Stimulated activated naive CD8-positive, alpha-beta T cell treated with anti-CD3 and anti-CD28 coated beads, Interleukin-15, Interleukin-2, amounts not matched to agents 100 U/mL and 50 U/mL, for 24 hours (primary cell): Measurements from ENCODE around the gene OSBPL5.

Experiments used
- ATAC-seq: fragments of 150-1000 bp; cut with Tn5 transposase; one replicate; pipeline ENCODE4 v1.10.0; 2021
- DNase-seq: peaks from one replicate; pipeline ENCODE4 v3.0.0; 2021

OSBPL5 gene

DNA sequence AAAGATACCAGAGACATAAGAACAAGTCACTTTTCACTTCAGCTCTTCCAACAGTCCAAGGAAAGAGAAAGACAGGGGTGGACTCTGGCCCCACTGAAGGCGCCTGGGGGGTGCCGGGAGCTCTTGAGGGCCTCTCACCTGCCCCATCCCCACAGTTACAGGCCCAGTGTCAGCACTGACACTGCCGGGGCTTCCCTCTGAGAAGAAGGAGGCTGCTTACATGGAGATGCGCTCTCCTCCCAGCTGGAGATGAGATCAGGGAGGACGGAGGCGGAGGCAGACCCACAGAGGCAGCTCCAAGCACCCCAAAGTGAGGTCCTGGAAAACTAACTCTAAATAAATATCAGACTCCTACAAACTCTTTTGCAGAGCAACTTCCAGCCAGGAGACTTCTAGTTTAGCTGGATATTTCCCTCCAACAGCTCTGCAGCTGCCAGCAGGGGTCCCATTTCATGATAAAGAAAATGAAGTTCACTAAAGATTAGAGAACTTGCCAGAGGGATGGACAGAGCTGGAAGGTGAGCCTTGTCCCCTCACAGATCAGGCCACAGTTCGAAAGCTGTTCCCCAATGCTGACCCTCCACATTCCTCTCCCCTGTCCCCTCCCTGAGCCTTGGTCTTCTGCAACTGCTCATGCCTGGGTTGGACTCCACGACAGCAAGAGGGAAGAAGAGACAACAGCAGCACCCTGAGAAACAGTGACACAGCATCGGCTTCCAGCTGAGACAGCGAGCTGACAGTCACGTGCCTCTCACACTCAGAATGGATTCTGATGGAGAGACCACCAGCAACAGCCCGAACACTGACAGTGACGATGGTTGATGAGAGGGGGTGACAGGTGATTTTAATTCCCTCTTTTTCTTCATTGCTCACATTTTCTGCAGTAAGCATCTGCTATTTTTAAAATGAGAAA lies 113.7 kb downstream of the OSBPL5 start:
- no peak for ATAC-seq
- DNase-seq, result no peak

DNA sequence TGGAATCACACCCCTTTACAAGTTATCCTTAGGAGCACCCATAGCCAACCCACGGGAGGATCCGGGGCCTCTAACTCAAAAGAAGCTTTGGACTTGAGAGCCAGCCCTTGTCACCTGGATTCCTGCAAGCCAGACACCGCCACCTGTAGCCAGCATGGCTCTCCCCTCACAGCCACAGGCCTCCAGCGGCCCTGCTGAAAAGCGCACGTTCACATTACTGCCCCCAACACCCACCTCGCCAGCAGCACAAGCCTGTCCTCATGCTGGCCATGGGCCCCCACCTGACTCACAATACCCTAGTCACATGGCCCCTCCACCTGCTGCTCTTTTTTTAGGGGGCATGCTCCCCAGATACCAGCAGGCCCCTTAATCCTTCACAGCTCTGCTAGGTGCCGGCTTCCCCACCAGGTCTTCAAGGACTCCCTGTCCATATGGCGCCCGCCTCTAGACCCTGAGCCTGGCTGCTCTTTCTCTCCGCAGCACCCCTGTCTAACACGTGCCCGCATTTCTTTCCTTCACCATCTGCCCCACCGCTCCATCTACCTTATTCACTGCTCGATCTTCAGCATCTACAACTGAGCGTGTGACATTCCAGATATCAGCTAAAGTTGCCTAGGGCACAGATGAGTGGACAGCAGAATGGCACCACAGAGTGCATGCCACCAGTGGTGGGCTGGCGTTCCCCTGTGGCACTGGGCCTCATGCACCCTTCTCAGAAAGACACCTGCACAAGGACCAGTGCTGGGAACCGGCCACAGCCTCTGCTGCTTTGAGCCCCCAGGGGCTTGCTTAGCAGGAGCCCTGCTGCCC lies 114.5 kb downstream of the OSBPL5 start:
- ATAC-seq (no peak), DNase-seq (no peak)

DNA sequence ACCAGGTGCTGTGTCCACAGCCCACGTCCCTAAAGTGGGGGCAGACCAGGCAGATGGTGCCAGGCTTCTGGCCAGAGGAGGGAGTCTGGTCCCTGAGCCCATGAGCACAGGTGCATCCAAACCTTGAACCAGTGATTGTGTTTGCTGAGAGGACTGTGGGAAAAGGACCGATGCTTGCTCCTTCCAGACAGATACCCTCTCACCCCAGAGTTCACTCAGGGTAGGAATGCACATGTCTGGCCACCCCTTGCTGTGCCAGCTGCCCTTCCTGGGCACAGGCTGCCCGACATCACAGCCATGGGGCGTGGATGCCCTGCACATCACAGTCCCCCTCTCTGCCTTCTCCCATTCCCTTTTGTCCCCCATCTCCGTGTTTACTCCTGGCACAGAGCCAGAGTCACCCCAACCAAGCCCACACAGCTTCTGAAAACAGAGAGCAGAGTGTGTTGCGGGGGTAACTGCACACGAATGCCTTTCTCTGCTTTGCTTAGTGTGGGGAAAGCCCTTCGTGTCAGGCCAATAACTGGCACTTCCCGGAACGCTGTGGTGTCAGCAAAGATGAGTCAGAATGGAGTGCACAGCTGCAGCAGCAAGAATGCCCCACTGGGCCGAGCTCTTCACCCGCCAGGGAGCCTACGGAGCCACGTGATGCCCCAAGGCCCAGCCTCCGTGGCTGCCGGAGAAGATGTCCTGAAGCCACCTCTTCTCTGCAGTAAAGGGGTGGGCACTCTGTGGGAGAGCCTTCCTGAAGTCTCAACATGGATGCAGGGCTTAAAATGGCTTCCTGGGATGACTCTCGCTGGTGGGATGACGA lies 115.5 kb downstream of the OSBPL5 start:
- ATAC-seq (peak; percentile 87), DNase-seq (peak; percentile 56)

- no peak for ATAC-seq
- no peak for DNase-seq
Observed at GRCh38 chr11:3047637-3048036, 117.5 kb downstream of the OSBPL5 start.

GRCh38 chr11:3046641-3047040 lies 118.5 kb downstream of the OSBPL5 start:
- no peak for DNase-seq
- ATAC-seq, result no peak

- no peak for DNase-seq
- no peak for ATAC-seq
Observed at GRCh38 chr11:3046190-3046589, 118.9 kb downstream of the OSBPL5 start.

DNA sequence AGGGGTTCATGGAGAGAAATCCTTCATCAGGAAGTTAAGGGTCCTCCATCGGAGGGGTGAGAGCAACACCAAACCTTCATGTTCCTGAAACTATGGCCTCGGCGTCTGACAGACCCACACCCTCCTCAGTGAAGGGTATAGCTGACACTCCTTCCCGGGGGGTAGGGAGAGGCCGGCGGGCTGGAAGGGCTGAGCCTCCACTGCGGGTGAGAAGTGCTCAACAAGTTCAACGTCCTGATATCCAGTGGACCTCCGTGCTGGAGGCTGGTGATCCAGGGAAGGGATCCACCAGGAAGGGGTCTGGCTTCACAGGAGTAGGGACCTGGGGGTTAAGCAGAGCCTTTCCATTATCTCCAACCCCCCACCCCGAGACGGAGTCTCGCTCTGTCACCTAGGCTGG lies 120.2 kb downstream of the OSBPL5 start:
- ATAC-seq (no peak), DNase-seq (no peak)

DNA sequence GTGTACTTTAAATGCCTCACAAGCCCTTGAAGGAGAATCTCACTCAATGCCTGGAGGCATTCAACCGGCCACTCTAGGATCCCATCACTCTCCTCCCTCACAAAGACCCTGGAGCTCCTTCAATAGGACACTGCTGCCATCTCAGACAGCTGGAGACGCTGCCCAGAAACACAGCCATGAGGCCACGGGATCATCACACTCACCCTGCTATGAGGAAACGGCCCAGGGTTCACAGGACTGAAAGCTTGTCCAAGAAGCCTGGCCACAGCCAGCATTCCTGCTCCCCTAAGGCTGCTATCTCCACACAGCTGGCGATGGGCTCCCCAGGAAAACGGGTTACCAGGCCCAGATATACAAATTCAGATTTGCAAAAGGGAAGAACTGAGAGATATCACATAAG lies 121.1 kb downstream of the OSBPL5 start:
- ATAC-seq (no peak), DNase-seq (no peak)

GRCh38 chr11:3043315-3043871 lies 121.7 kb downstream of the OSBPL5 start:
- no peak for DNase-seq
- ATAC-seq, result no peak

- DNase-seq (no peak), ATAC-seq (no peak)
Observed at GRCh38 chr11:3042496-3043314, 122.4 kb downstream of the OSBPL5 start.

DNA sequence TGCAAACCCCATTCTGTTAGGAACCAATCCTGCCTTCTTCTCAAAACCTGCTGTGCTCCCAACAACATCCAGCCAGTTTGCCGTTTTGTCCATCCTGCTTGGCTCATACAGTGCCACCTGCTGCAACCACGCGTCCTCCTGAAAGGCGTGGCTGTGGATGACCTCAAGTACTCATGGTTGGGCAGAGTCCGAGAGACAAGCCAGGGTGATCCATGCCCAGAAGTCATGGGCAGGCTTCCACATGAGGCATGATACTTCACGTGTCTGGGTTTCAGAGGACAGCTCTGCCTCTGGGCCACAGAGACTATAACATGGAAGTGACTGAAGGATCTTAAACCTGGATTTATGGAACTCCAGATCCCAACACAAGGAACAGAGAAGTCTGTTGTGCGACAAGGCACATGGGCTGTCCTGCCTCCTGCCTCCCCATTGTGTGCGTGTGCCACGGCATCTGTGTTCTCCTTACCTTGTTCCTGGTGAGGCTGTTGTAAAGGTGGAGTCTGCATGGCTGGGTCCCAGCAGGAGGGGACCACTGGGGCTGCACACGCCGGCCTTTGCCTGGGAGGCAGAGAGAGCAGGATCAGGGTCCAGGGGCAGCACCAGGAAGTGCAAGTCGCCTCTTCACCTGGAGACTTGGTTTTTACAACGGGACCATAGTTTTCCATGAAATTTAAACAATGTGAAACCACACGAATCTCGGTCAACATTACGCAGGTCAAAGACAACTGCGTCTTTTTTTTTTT lies 123.2 kb downstream of the OSBPL5 start:
- ATAC-seq, result no peak
- DNase-seq, result no peak

DNA sequence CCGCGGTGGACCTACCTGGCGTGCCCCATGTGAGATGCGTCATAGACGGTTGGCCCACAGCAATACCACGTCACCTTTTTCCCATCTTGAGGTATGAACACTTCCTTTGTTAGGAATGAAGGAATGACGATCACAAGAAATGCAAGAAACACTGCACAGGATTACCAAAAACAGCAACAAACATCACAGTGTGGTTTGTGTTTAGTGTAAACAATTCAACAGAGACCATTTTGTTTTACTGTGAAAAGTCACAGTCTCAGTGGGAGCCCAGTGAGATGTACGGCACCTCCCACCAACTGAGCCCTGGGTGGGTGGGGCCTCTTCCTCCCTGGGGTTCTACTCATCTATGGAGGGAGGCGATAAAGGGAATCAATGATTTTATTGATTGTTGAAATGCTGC lies 124.2 kb downstream of the OSBPL5 start:
- DNase-seq, result no peak
- ATAC-seq, result no peak

GRCh38 chr11:3037945-3038271 lies 127.2 kb downstream of the OSBPL5 start:
- ATAC-seq, result no peak
- no peak for DNase-seq
